CD4-positive, CD25-positive, alpha-beta regulatory T cell (primary cell): ENCODE results near the gene ACTR6. TPM values are rescaled to one million over a fixed set of nuclear protein-coding genes. Genes with fewer than 3 reads are reported as not detected.
"Not testable (repeated sequence)": the region's sequence is repeated elsewhere in the genome, so short reads cannot be mapped to it uniquely, and the experiment has no call there.

Experiments
- ATAC-seq, 2 donors: fragments of 150-1000 bp; cut with Tn5 transposase; one replicate each; pipeline ENCODE4 v1.10.0; 2021; ENCODE audit warnings: low read depth in 2 of 2, moderate number of reproducible peaks in 2 of 2, moderate library complexity in 1 of 2
- DNase-seq, 3 donors: peaks; one replicate each; pipeline versions ENCODE4 v3.0.0 to v3.0.0-alpha.2; 2012 to 2022; ENCODE audit warnings: mixed read lengths in 1 of 3
- H3K27ac ChIP-seq: one replicate; pipeline ENCODE4 v1.7.0; 2013; ENCODE audit warnings: mild to moderate bottlenecking, low read length; ENCODE audit not compliant: insufficient read depth, poor library complexity, severe bottlenecking
- H3K27me3 ChIP-seq: one replicate; pipeline ENCODE4 v1.7.0; 2013; ENCODE audit warnings: low read length; ENCODE audit not compliant: control insufficient read depth, insufficient read depth
- H3K36me3 ChIP-seq: one replicate; pipeline ENCODE4 v1.7.0; 2013; ENCODE audit warnings: mild to moderate bottlenecking, low read length, moderate library complexity; ENCODE audit not compliant: control insufficient read depth, insufficient read depth
- H3K4me1 ChIP-seq: 2 replicates; pipeline ENCODE4 v1.7.0; 2013; ENCODE audit warnings: mild to moderate bottlenecking, low read length; ENCODE audit not compliant: insufficient read depth, control insufficient read depth, poor library complexity, severe bottlenecking
- H3K4me3 ChIP-seq: one replicate; pipeline ENCODE4 v1.7.0; 2013; ENCODE audit warnings: low read depth, mild to moderate bottlenecking, low read length, moderate library complexity
- H3K9me3 ChIP-seq, 2 experiments: 1 replicate in 1 of 2; 2 replicates in 1 of 2; pipeline ENCODE4 v1.7.0; 2013; ENCODE audit warnings: low read length in 2 of 2, mild to moderate bottlenecking in 1 of 2, moderate library complexity in 1 of 2; ENCODE audit not compliant: control insufficient read depth in 2 of 2
- H3K27ac Mint-ChIP-seq, 3 donors: one replicate each; pipeline ENCODE4 v1.8.0; 2020 to 2022; ENCODE audit warnings: mild to moderate bottlenecking in 3 of 3, mixed read lengths in 3 of 3, moderate library complexity in 2 of 3
- H3K27me3 Mint-ChIP-seq: one replicate; pipeline ENCODE4 v1.8.0; 2022; ENCODE audit warnings: mild to moderate bottlenecking, mixed read lengths
- H3K36me3 Mint-ChIP-seq: one replicate; pipeline ENCODE4 v1.8.0; 2020; ENCODE audit warnings: mixed read lengths
- H3K4me1 Mint-ChIP-seq, 4 donors: one replicate each; pipeline ENCODE4 v1.8.0; 2020 to 2022; ENCODE audit warnings: mixed read lengths in 4 of 4, mild to moderate bottlenecking in 1 of 4
- H3K4me3 Mint-ChIP-seq, 4 donors: one replicate each; pipeline ENCODE4 v1.8.0; 2020 to 2022; ENCODE audit warnings: mild to moderate bottlenecking in 4 of 4, mixed read lengths in 4 of 4, moderate library complexity in 3 of 4
- H3K9me3 Mint-ChIP-seq, 7 donors: one replicate each; pipeline ENCODE4 v1.8.0; 2020 to 2022; ENCODE audit warnings: mixed read lengths in 7 of 7, mild to moderate bottlenecking in 3 of 7, moderate library complexity in 2 of 7
- polyA plus RNA-seq, 4 donors: library from polyadenylated mRNA; unstranded; fragments of 300-500 nt; fragmentation: Illumina TruSeq; gene quantifications; one replicate each; pipeline ENCODE4 v1.2.3, GENCODE V29; 2021
- total RNA-seq: library from RNA; stranded (reverse); gene quantifications from one replicate; pipeline ENCODE4 v1.2.3, GENCODE V29; 2022

ACTR6 gene
- total and polyA plus RNA-seq, 5 donors from 2014 or later, result 30.6 to 41.9 (median 38.8) TPM

DNA sequence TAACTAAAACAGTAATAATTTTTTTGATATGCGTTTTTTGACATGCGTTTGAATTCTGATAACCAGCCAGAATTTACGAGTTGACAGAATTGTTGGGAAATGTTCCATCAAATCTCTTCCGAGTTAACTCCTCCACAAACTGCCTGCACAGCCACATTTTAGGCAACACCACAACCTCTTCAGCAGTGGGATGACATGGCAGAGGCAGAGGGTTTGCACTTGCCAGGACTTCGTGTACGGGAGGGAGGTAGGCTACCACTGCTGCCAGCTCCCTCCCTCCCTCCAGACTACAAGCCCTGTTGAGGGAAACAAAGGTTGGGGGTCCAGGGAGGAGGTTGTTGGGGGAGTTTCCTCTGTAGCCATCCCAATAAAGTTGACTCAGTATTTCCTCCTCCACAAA is 14.5 kb upstream of the ACTR6 start:
- ATAC-seq (no peak), DNase-seq (no peak)
- H3K9me3 Mint-ChIP-seq, result no peaks in the 10 kb centered on the region
- Histone ChIP-seq H3K4me1 (no peaks in the 10 kb centered on the region), H3K36me3 (peaks cover 9% of the 10 kb centered on the region), H3K9me3 (no peaks in the 10 kb centered on the region), H3K27ac (no peak overlapping the region), H3K4me3 (no peak overlapping the region), H3K27me3 (no peaks in the 10 kb centered on the region)
- peaks cover 5% of the 10 kb centered on the region for H3K36me3 Mint-ChIP-seq
- H3K27ac Mint-ChIP-seq, result no peak overlapping the region
- no peaks in the 10 kb centered on the region for H3K27me3 Mint-ChIP-seq
- peaks cover 4 to 13% (median 11%) of the 10 kb centered on the region in 4 donors for H3K4me1 Mint-ChIP-seq
- H3K4me3 Mint-ChIP-seq, result no peak overlapping the region

DNA sequence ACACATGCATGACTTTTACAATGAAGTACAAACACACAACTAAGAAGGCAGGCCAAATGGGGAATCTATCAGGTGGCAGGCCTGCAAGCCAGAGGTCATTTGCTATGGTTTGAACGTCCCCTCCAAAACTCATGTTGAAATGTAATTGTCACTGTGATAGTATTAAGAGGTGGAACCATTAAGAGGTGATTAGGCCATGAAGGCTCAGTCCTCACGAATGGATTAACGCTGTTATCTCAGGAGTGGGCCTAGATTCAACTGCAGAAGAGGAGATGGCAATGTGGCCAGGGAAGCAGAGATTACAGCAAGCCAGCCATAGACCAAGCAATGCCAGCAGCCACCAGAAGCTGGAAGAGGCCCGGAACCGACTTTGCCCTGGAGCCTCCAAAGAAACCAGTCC is 13.5 kb upstream of the ACTR6 start:
- H3K27me3 Mint-ChIP-seq, result no peaks in the 10 kb centered on the region
- H3K27ac ChIP-seq, result no peak overlapping the region
- no peak for DNase-seq
- no peaks in the 10 kb centered on the region for H3K9me3 ChIP-seq
- no peaks in the 10 kb centered on the region for H3K27me3 ChIP-seq
- no peak overlapping the region for H3K4me3 Mint-ChIP-seq
- no peak overlapping the region for H3K27ac Mint-ChIP-seq
- no peak for ATAC-seq
- H3K9me3 Mint-ChIP-seq, result no peaks in the 10 kb centered on the region
- no peaks in the 10 kb centered on the region for H3K4me1 ChIP-seq
- no peak overlapping the region for H3K4me3 ChIP-seq
- peaks cover 0 to 17% (median 10%) of the 10 kb centered on the region in 4 donors for H3K4me1 Mint-ChIP-seq
- peaks cover 10% of the 10 kb centered on the region for H3K36me3 Mint-ChIP-seq
- peaks cover 9% of the 10 kb centered on the region for H3K36me3 ChIP-seq

DNA sequence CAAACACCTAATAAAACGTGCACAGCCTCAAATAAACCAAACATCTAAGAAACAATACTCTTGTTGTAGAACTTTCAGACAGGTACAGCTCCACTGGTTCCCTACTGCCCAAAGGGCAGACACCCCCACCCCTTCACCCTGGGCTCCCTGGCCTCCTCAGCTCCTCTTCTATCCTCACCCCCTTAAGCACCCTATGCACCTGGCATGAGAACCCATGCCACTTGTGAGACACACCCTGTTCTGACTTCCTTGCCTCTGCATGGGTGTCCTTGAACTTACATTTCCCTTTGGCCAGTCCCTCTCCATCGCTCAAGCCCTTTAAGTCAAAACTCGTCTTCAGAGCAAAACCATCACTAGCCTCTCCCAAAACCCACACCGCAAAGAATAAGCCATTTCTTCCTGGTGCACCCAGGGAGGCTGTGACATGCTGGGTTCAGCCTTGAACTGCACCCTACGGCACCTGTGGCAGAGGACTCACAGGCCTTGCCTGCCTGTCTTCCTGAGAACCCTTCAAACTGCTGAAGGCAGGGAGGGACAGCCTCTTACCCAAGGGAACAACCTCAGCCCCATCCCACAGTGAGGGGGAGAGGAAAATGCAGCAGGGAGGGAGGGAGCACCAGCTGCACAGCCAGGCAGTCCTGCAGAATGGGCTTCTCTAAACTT is 12.6 kb upstream of the ACTR6 start:
- Mint-ChIP-seq H3K36me3 (peaks cover 12% of the 10 kb centered on the region), H3K4me3 (no peak overlapping the region)
- no peaks in the 10 kb centered on the region for H3K4me1 ChIP-seq

DNA sequence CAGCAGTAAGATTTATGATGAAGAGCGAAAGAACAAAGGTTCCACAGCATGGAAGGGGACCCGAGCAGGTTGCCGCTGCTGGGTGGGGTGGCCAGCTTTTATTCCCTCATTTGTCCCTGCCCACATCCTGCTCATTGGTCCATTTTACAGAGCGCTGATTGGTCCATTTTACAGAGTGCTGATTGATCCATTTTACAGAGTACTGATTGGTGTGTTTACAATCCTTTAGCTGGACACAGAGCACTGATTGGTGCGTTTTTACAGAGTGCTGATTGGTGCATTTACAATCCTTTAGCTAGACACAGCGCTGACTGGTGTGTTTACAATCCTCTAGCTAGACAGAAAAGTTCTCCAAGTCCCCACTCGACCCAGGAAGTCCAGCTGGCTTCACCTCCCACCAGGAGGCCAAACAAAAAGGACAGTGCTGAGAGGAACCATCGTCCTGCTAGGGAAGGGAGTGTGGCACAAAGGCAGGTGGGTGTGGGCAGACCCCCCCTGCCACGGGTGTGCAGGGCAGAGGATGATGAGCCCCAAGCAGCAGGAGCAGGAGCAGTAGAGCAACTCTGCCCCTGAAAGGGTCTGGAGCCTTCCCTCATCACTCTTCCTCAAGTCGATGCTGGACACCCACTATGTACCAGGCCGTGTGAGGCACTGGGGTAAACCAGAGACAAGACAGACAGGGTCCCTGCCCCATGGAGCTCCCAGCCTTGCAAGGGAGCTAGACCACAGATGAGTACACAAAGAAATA is 11.6 kb upstream of the ACTR6 start:
- H3K9me3 Mint-ChIP-seq, H3K9me3 ChIP-seq, DNase-seq, H3K4me1 ChIP-seq, H3K4me3 Mint-ChIP-seq, H3K27me3 ChIP-seq, H3K27me3 Mint-ChIP-seq, H3K4me3 ChIP-seq, ATAC-seq, H3K27ac ChIP-seq: not testable (repeated sequence)
- H3K36me3 Mint-ChIP-seq, result peaks cover 14% of the 10 kb centered on the region
- H3K4me1 Mint-ChIP-seq, result peaks cover 0 to 16% (median 8%) of the 10 kb centered on the region in 4 donors
- peak overlapping the region in 1 of 3 donors; percentile 49 for H3K27ac Mint-ChIP-seq
- peaks cover 11% of the 10 kb centered on the region for H3K36me3 ChIP-seq

More for the DNA sequence above, 12.6 kb upstream of the ACTR6 start:
- H3K9me3 ChIP-seq, result no peaks in the 10 kb centered on the region
- peak overlapping the region in 2 of 3 donors; percentile 56 to 65 for H3K27ac Mint-ChIP-seq
- H3K4me3 ChIP-seq, result no peak overlapping the region
- no peak for DNase-seq
- H3K27ac ChIP-seq, result no peak overlapping the region
- no peaks in the 10 kb centered on the region for H3K9me3 Mint-ChIP-seq
- H3K27me3 Mint-ChIP-seq, result no peaks in the 10 kb centered on the region
- H3K36me3 ChIP-seq, result peaks cover 9% of the 10 kb centered on the region
- H3K4me1 Mint-ChIP-seq, result peaks cover 0 to 16% (median 8%) of the 10 kb centered on the region in 4 donors
- ATAC-seq, result no peak
- no peaks in the 10 kb centered on the region for H3K27me3 ChIP-seq

DNA sequence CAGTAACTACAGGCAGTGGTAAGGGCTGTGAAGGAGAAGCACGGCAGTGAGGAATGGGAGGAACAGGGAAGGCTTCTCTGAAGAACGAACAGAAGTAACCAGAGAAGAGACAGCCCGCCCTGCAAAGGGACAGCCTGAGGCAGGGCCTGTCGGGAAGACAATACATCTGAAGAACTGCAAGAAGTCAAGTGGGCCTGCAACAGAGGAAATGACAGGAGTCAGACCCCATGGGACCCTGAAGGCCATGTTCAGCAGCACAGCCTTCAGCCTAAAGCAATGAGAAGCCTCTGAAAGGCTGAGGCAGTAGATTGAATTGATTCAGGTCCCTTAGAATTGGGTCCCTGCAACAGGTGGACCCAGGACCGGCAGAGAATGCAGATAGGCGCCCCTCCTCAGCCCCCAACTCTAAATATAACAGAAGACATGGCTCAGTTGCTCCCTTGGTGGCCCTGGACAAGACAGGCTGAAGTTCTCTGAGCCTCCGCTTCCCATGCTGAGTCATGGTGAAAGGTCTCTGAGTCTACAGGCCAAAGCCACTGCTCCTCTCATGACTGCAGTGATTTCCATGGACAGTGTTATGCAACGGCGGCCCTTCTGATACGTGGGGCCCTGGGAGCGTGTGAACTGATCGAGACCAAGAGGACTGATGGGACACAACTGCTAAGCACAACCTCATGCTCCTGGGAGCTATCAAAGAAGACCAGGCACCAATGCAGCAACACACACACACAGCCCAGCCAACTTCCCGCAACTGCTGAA is 10.8 kb upstream of the ACTR6 start:
- Histone ChIP-seq H3K27me3 (no peaks in the 10 kb centered on the region), H3K27ac (no peak overlapping the region), H3K4me3 (no peak overlapping the region), H3K4me1 (no peaks in the 10 kb centered on the region), H3K36me3 (peaks cover 15% of the 10 kb centered on the region), H3K9me3 (no peaks in the 10 kb centered on the region)
- Mint-ChIP-seq H3K27me3 (no peaks in the 10 kb centered on the region), H3K27ac (peak overlapping the region in 1 of 3 donors; percentile 49), H3K9me3 (no peaks in the 10 kb centered on the region), H3K36me3 (peaks cover 22% of the 10 kb centered on the region), H3K4me1 (peaks cover 0 to 16% (median 7%) of the 10 kb centered on the region in 4 donors), H3K4me3 (no peak overlapping the region)
- no peak for DNase-seq
- no peak for ATAC-seq

DNA sequence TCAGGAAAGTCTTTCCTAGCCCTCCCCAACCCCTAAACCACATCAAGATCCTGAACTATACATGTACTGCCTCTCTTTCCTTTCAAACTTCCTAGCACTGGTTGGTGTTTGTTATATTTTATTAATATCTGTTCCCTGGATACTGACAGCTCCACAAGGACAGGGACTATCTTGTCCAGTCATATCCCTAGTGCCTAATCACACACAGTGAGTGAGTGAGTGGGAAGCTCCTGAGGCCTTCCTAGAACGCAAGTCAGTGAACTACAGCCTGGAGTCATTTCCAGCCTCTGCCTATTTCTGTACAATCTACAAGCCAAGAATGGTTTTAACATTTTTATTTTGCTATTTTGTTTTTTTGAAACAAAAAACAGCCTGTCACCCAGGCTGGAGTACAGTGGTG is 7.5 kb upstream of the ACTR6 start:
- Mint-ChIP-seq H3K27me3 (no peaks in the 10 kb centered on the region), H3K4me1 (peaks cover 3 to 21% (median 10%) of the 10 kb centered on the region in 4 donors), H3K27ac (no peak overlapping the region), H3K9me3 (no peaks in the 10 kb centered on the region), H3K4me3 (no peak overlapping the region), H3K36me3 (peaks cover 33% of the 10 kb centered on the region)
- no peaks in the 10 kb centered on the region for H3K4me1 ChIP-seq
- ATAC-seq (no peak), DNase-seq (no peak)
- H3K9me3 ChIP-seq, result no peaks in the 10 kb centered on the region
- H3K4me3 ChIP-seq, result no peak overlapping the region
- peaks cover 19% of the 10 kb centered on the region for H3K36me3 ChIP-seq
- H3K27me3 ChIP-seq, result no peaks in the 10 kb centered on the region
- no peak overlapping the region for H3K27ac ChIP-seq

DNA sequence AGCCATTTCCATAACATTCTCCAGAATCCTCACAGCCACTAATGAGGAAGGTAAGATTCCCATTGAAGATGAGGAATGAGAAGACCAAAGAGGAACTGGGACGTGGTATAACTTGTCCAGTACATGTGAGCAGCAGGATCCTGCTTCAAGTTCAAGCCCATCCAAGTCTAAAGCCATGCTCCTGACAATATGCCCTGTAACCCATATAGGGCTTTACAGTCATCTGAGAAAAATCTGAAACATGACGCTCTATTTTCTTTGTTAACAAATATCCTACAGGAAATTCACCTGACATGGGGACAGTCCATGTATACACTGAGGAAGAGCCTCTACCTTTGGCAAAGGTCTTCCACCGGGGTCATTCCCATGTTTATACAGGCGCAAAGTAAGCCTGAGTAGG is 3.1 kb upstream of the ACTR6 start:
- Mint-ChIP-seq H3K27ac (peak overlapping the region in 1 of 3 donors; percentile 1), H3K27me3 (no peaks in the 10 kb centered on the region), H3K36me3 (peaks cover 21% of the 10 kb centered on the region), H3K4me1 (peaks cover 3 to 50% (median 21%) of the 10 kb centered on the region in 4 donors), H3K4me3 (peak overlapping the region in 1 of 4 donors; percentile 26), H3K9me3 (no peaks in the 10 kb centered on the region)
- H3K4me3 ChIP-seq, result no peak overlapping the region
- H3K27ac ChIP-seq, result no peak overlapping the region
- peaks cover 10% of the 10 kb centered on the region for H3K36me3 ChIP-seq
- ATAC-seq (no peak), DNase-seq (no peak)
- no peaks in the 10 kb centered on the region for H3K27me3 ChIP-seq
- peaks cover 21% of the 10 kb centered on the region for H3K4me1 ChIP-seq
- H3K9me3 ChIP-seq, result no peaks in the 10 kb centered on the region
